Smooth muscle cell (in vitro differentiated cells): ENCODE results near the gene ZNF407. TPM values are rescaled to one million over a fixed set of nuclear protein-coding genes. Genes with fewer than 3 reads are reported as not detected.

Source experiments
- DNase-seq: peaks from one replicate; lab custom pipeline; 2025; ENCODE audit not compliant: unreplicated experiment; lab: John Stamatoyannopoulos, UW
- H2AFZ ChIP-seq: fragments of 200-600 bp; sonication (generic); 2 replicates; pipeline ENCODE4 v1.6.0; 2016; ENCODE audit warnings: antibody characterized with exemption, low read depth, mild to moderate bottlenecking
- H3F3A ChIP-seq: fragments of 200-600 bp; sonication (generic); 2 replicates; pipeline ENCODE4 v1.6.0; 2017; ENCODE audit warnings: antibody characterized with exemption, low read depth
- H3K27ac ChIP-seq: fragments of 200-600 bp; sonication (generic); 2 replicates; pipeline ENCODE4 v1.5.1; 2016; ENCODE audit warnings: low read depth, mild to moderate bottlenecking
- H3K27me3 ChIP-seq: fragments of 200-600 bp; sonication (generic); 2 replicates; pipeline ENCODE4 v1.6.1; 2016; ENCODE audit warnings: low read depth, mild to moderate bottlenecking
- H3K36me3 ChIP-seq: fragments of 200-600 bp; sonication (generic); 2 replicates; pipeline ENCODE4 v1.5.1; 2016; ENCODE audit warnings: low read depth
- H3K4me1 ChIP-seq: fragments of 200-600 bp; sonication (generic); 2 replicates; pipeline ENCODE4 v1.5.1; 2016; ENCODE audit warnings: low read depth
- H3K4me2 ChIP-seq: fragments of 200-600 bp; sonication (generic); 2 replicates; pipeline ENCODE4 v1.6.0; 2016; ENCODE audit warnings: mild to moderate bottlenecking
- H3K4me3 ChIP-seq: fragments of 200-600 bp; sonication (generic); 2 replicates; pipeline ENCODE4 v1.5.1; 2016; ENCODE audit warnings: mild to moderate bottlenecking
- H3K79me2 ChIP-seq: fragments of 200-600 bp; sonication (generic); 2 replicates; pipeline ENCODE4 v1.6.0; 2016; ENCODE audit warnings: low read depth, mild to moderate bottlenecking
- H3K9ac ChIP-seq: fragments of 200-600 bp; sonication (generic); 2 replicates; pipeline ENCODE4 v1.6.0; 2016; ENCODE audit warnings: low read depth
- H3K9me3 ChIP-seq: fragments of 200-600 bp; sonication (generic); replicated peaks from 2 replicates; pipeline ENCODE4 v1.5.1; 2016; ENCODE audit warnings: low read depth
- H4K20me1 ChIP-seq: fragments of 200-600 bp; sonication (generic); 2 replicates; pipeline ENCODE4 v1.6.0; 2016; ENCODE audit warnings: low read depth
- CTCF ChIP-seq: fragments of 200-600 bp; sonication (generic); IDR thresholded peaks from 2 replicates; pipeline ENCODE4 v1.5.1; 2017; ENCODE audit warnings: borderline replicate concordance, mild to moderate bottlenecking, antibody characterized with exemption; ENCODE audit not compliant: insufficient read depth, poor library complexity, severe bottlenecking
- WGBS: methylation state at CpG from one replicate; pipeline ENCODE4 v1.1.7; 2016; ENCODE audit warnings: low lambda C conversion rate; 5-methylcytosine and 5-hydroxymethylcytosine counted together
- polyA plus RNA-seq: library from polyadenylated mRNA; unstranded; fragments of >200 nt; fragmentation: Nextera tagmentation; extraction: Ambion mirVana; gene quantifications from 2 replicates; pipeline ENCODE4 v1.2.1, GENCODE V29; 2016
- total RNA-seq: library from RNA; depleted of rRNA; stranded (reverse); fragments of >200 nt; gene quantifications from 2 replicates; pipeline ENCODE4 v1.2.3, GENCODE V29; 2014

ZNF407 gene
- total and polyA plus RNA-seq, 2 experiments from 2014 or later = 4.5 to 11.5 TPM

GRCh38 chr18:75062297-75062886 lies 464.7 kb downstream of the ZNF407 start:
- no peaks in the 10 kb centered on the region for H4K20me1 ChIP-seq
- no peak for TF ChIP-seq CTCF
- no peaks in the 10 kb centered on the region for H3F3A ChIP-seq
- no peaks in the 10 kb centered on the region for H3K27me3 ChIP-seq
- no peak overlapping the region for H2AFZ ChIP-seq
- H3K4me2 ChIP-seq = no peak overlapping the region
- no peaks in the 10 kb centered on the region for H3K79me2 ChIP-seq
- WGBS = 98% methylated on average over 16 of the region's 16 CpGs
- DNase-seq = no peak
- no peaks in the 10 kb centered on the region for H3K4me1 ChIP-seq
- H3K36me3 ChIP-seq = no peaks in the 10 kb centered on the region
- H3K4me3 ChIP-seq = no peak overlapping the region
- no peaks in the 10 kb centered on the region for H3K9me3 ChIP-seq
- no peak overlapping the region for H3K9ac ChIP-seq
- no peak overlapping the region for H3K27ac ChIP-seq

GRCh38 chr18:75063196-75063595 lies 465.5 kb downstream of the ZNF407 start:
- no peak for TF ChIP-seq CTCF
- H3K27ac ChIP-seq = no peak overlapping the region
- H3K4me2 ChIP-seq = no peak overlapping the region
- H2AFZ ChIP-seq = no peak overlapping the region
- WGBS = 95% methylated on average over 27 of the region's 27 CpGs
- no peaks in the 10 kb centered on the region for H3F3A ChIP-seq
- H3K9ac ChIP-seq = no peak overlapping the region
- no peaks in the 10 kb centered on the region for H3K79me2 ChIP-seq
- no peaks in the 10 kb centered on the region for H3K36me3 ChIP-seq
- DNase-seq = no peak
- H4K20me1 ChIP-seq = no peaks in the 10 kb centered on the region
- no peaks in the 10 kb centered on the region for H3K4me1 ChIP-seq
- H3K9me3 ChIP-seq = no peaks in the 10 kb centered on the region
- H3K27me3 ChIP-seq = no peaks in the 10 kb centered on the region
- no peak overlapping the region for H3K4me3 ChIP-seq

- TF ChIP-seq CTCF = no peak
- H3K36me3 ChIP-seq = no peaks in the 10 kb centered on the region
- H2AFZ ChIP-seq = no peak overlapping the region
- no peaks in the 10 kb centered on the region for H3K4me1 ChIP-seq
- H3K9me3 ChIP-seq = no peaks in the 10 kb centered on the region
- WGBS = 97% methylated on average over 53 of the region's 53 CpGs
- H3K79me2 ChIP-seq = no peaks in the 10 kb centered on the region
- H3K27ac ChIP-seq = no peak overlapping the region
- H3K4me2 ChIP-seq = no peak overlapping the region
- no peaks in the 10 kb centered on the region for H3K27me3 ChIP-seq
- no peaks in the 10 kb centered on the region for H4K20me1 ChIP-seq
- DNase-seq = no peak
- no peaks in the 10 kb centered on the region for H3F3A ChIP-seq
- no peak overlapping the region for H3K9ac ChIP-seq
- no peak overlapping the region for H3K4me3 ChIP-seq
Observed at GRCh38 chr18:75063615-75064512, 466.2 kb downstream of the ZNF407 start.
